Measurements from ENCODE around the gene CCDC12.

The CCDC12 gene

GRCh38 chr3:46916799-46917198 is 59.7 kb downstream of the CCDC12 start:
- H3K4me1 ChIP-seq (ENCODE audit: insufficient read depth, low read length): no peaks in the 10 kb centered on the region
- no peak overlapping the region for H3K4me3 ChIP-seq (ENCODE audit: low read depth in 1 of 2, low read length in 2 of 2)
- no peaks in the 10 kb centered on the region for H3K27me3 ChIP-seq (ENCODE audit: insufficient read depth, low read length, poor library complexity)
- 0 out of 2 replicates have a peak, but pooled peaks cover under 1% of the 10 kb centered on the region for H4K20me1 ChIP-seq (ENCODE audit: insufficient read depth, low read length)
- H3K27ac ChIP-seq (ENCODE audit: low read length): no peak overlapping the region
- DNase-seq: no peak
- H3K79me2 ChIP-seq (ENCODE audit: insufficient read depth, low read length): no peaks in the 10 kb centered on the region
- ATAC-seq (ENCODE audit: insufficient read depth, low read depth): no peak
- H3K36me3 ChIP-seq (ENCODE audit: insufficient read depth, low read length): peaks cover 50% of the 10 kb centered on the region
- H3K9ac ChIP-seq (ENCODE audit: low read depth, low read length): no peak overlapping the region
- no peak for TF ChIP-seq EZH2 (IDR thresholded peaks at IDR 0.05; ENCODE audit: borderline replicate concordance, low read depth, low read length, severe bottlenecking)
- TF ChIP-seq, protein P1, sequence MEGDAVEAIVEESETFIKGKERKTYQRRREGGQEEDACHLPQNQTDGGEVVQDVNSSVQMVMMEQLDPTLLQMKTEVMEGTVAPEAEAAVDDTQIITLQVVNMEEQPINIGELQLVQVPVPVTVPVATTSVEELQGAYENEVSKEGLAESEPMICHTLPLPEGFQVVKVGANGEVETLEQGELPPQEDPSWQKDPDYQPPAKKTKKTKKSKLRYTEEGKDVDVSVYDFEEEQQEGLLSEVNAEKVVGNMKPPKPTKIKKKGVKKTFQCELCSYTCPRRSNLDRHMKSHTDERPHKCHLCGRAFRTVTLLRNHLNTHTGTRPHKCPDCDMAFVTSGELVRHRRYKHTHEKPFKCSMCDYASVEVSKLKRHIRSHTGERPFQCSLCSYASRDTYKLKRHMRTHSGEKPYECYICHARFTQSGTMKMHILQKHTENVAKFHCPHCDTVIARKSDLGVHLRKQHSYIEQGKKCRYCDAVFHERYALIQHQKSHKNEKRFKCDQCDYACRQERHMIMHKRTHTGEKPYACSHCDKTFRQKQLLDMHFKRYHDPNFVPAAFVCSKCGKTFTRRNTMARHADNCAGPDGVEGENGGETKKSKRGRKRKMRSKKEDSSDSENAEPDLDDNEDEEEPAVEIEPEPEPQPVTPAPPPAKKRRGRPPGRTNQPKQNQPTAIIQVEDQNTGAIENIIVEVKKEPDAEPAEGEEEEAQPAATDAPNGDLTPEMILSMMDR (IDR thresholded peaks at IDR 0.05; ENCODE audit: borderline replicate concordance, extremely low read depth, low read length, poor library complexity, severe bottlenecking): no peak
- no peak overlapping the region for H2AFZ ChIP-seq (ENCODE audit: low read depth, low read length)
- no peak overlapping the region for H3K4me2 ChIP-seq (ENCODE audit: insufficient read depth, low read length)
- H3K9me3 ChIP-seq (ENCODE audit: insufficient read depth, low read length, severe bottlenecking): no peaks in the 10 kb centered on the region

GRCh38 chr3:46916278-46916677 is 60.3 kb downstream of the CCDC12 start:
- DNase-seq (no peak), ATAC-seq (ENCODE audit: insufficient read depth, low read depth) (no peak)
- Histone ChIP-seq H3K27me3 (ENCODE audit: insufficient read depth, low read length, poor library complexity) (no peaks in the 10 kb centered on the region), H3K9me3 (ENCODE audit: insufficient read depth, low read length, severe bottlenecking) (no peaks in the 10 kb centered on the region), H3K27ac (ENCODE audit: low read length) (no peak overlapping the region), H3K4me3 (ENCODE audit: low read depth in 1 of 2, low read length in 2 of 2) (no peak overlapping the region), H2AFZ (ENCODE audit: low read depth, low read length) (no peak overlapping the region), H3K79me2 (ENCODE audit: insufficient read depth, low read length) (no peaks in the 10 kb centered on the region), H4K20me1 (ENCODE audit: insufficient read depth, low read length) (no peaks in the 10 kb centered on the region), H3K9ac (ENCODE audit: low read depth, low read length) (no peak overlapping the region), H3K4me1 (ENCODE audit: insufficient read depth, low read length) (no peaks in the 10 kb centered on the region), H3K4me2 (ENCODE audit: insufficient read depth, low read length) (no peak overlapping the region), H3K36me3 (ENCODE audit: insufficient read depth, low read length) (peaks cover 45% of the 10 kb centered on the region)
- TF ChIP-seq, protein P1 (IDR thresholded peaks at IDR 0.05; ENCODE audit: borderline replicate concordance, extremely low read depth, low read length, poor library complexity, severe bottlenecking): no peak
- no peak for TF ChIP-seq EZH2 (IDR thresholded peaks at IDR 0.05; ENCODE audit: borderline replicate concordance, low read depth, low read length, severe bottlenecking)

DNA sequence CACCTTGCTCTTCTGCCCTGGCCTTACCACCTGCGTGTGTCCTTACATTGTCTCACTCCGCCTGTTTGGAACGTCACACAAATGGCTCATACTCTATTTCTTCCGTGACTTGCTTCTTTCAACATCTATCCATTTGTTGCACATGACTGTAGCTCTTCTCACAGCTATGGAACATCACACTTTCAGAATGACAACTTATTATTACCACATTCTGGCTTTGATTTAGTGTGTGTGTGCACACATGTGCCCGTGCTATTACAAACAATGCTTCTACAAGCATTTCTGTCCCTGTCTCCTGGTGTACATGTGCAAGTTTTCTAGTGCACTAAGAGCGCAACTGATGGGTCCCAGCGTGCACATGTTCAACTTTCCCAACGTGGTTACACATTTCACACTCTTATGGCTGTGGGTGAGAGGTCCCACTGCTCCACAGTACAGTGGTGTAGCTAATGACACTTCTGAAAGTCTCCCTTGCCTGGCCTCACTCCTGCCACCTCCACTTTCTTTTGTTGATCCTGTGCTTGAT is 61.2 kb downstream of the CCDC12 start:
- TF ChIP-seq, protein P1 (IDR thresholded peaks at IDR 0.05; ENCODE audit: borderline replicate concordance, extremely low read depth, low read length, poor library complexity, severe bottlenecking): no peak
- no peak for TF ChIP-seq EZH2 (IDR thresholded peaks at IDR 0.05; ENCODE audit: borderline replicate concordance, low read depth, low read length, severe bottlenecking)
- peak; percentile 43; the same call in 2 of the 3 replicates for ATAC-seq (ENCODE audit: insufficient read depth, low read depth)
- no peak for DNase-seq
- H3K9ac ChIP-seq (ENCODE audit: low read depth, low read length): no peak overlapping the region
- no peak overlapping the region for H2AFZ ChIP-seq (ENCODE audit: low read depth, low read length)
- H3K4me2 ChIP-seq (ENCODE audit: insufficient read depth, low read length): no peak overlapping the region
- no peak overlapping the region for H3K4me3 ChIP-seq (ENCODE audit: low read depth in 1 of 2, low read length in 2 of 2)
- no peak overlapping the region for H3K27ac ChIP-seq (ENCODE audit: low read length)
- no peaks in the 10 kb centered on the region for H3K4me1 ChIP-seq (ENCODE audit: insufficient read depth, low read length)
- no peaks in the 10 kb centered on the region for H3K9me3 ChIP-seq (ENCODE audit: insufficient read depth, low read length, severe bottlenecking)
- H3K36me3 ChIP-seq (ENCODE audit: insufficient read depth, low read length): peaks cover 35% of the 10 kb centered on the region
- H3K27me3 ChIP-seq (ENCODE audit: insufficient read depth, low read length, poor library complexity): no peaks in the 10 kb centered on the region
- H3K79me2 ChIP-seq (ENCODE audit: insufficient read depth, low read length): no peaks in the 10 kb centered on the region
- H4K20me1 ChIP-seq (ENCODE audit: insufficient read depth, low read length): no peaks in the 10 kb centered on the region

All from DND-41 (cell line).